GM12878 (cell line): ENCODE data around the gene OR5AU1.

Experiments
- CTCF ChIP-seq, 3 experiments: IDR thresholded peaks in 2 of 3; conservative IDR thresholded peaks in 1 of 3; 2 replicates each; pipeline ENCODE4 v1.5.1; 2011; ENCODE audit warnings: low read depth in 3 of 3, low read length in 3 of 3, mild to moderate bottlenecking in 3 of 3, control low read depth in 2 of 3, moderate library complexity in 2 of 3, inconsistent platforms in 1 of 3, mixed read lengths in 1 of 3; ENCODE audit not compliant: control insufficient read depth in 2 of 3, insufficient read depth in 1 of 3; ENCODE audit errors: extremely low read depth in 1 of 3
- ETV6 ChIP-seq, 2 experiments: fragments of 450-650 bp in 1 of 2; IDR thresholded peaks in 1 of 2; conservative IDR thresholded peaks in 1 of 2; 2 replicates each; pipeline ENCODE4 v1.6.1; 2014; ENCODE audit warnings: antibody characterized with exemption in 1 of 2, borderline replicate concordance in 1 of 2, low read depth in 1 of 2, mild to moderate bottlenecking in 1 of 2, moderate library complexity in 1 of 2
- MXI1 ChIP-seq: fragments of 150-350 bp; IDR thresholded peaks from 2 replicates; pipeline ENCODE4 v1.6.1; 2011; ENCODE audit warnings: low read depth, mild to moderate bottlenecking, inconsistent platforms, low read length, improper control_type of control experiment
- SIN3A ChIP-seq: IDR thresholded peaks from 2 replicates; pipeline ENCODE4 v1.6.1; 2012; ENCODE audit warnings: low read depth, low read length, improper control_type of control experiment
- SKIL ChIP-seq: fragments of 450-650 bp; IDR thresholded peaks from 2 replicates; pipeline ENCODE4 v1.6.1; 2017; ENCODE audit warnings: mild to moderate bottlenecking, low read depth, inconsistent platforms; ENCODE audit not compliant: poor library complexity, severe bottlenecking
- TBL1XR1 ChIP-seq: IDR thresholded peaks from 2 replicates; pipeline ENCODE4 v1.6.1; 2012; ENCODE audit warnings: low read depth, low read length, improper control_type of control experiment
- ZNF24 ChIP-seq: fragments of 450-650 bp; IDR thresholded peaks from 2 replicates; pipeline ENCODE4 v1.6.1; 2017; ENCODE audit warnings: antibody characterized with exemption, mild to moderate bottlenecking
- ZNF274 ChIP-seq: IDR thresholded peaks from one replicate; pipeline ENCODE4 v1.8.0; 2011; ENCODE audit not compliant: insufficient read length, insufficient read depth
- TF ChIP-seq, protein P1 (sequence below): IDR thresholded peaks from 2 replicates; pipeline ENCODE4 v1.6.1; 2011; ENCODE audit warnings: low read depth, low read length, improper control_type of control experiment, borderline replicate concordance
- TF ChIP-seq, protein P2 (sequence below): fragments of 450-650 bp; IDR thresholded peaks from 2 replicates; pipeline ENCODE4 v1.6.1; 2014; ENCODE audit warnings: mild to moderate bottlenecking
- TF ChIP-seq, protein P3 (sequence below): IDR thresholded peaks from 2 replicates; pipeline ENCODE4 v1.6.1; 2012; ENCODE audit warnings: mild to moderate bottlenecking, low read depth, low read length
- TF ChIP-seq, protein P4 (sequence below): IDR thresholded peaks from 2 replicates; pipeline ENCODE4 v1.6.1; 2012; ENCODE audit warnings: low read depth, low read length, improper control_type of control experiment

DNA sequence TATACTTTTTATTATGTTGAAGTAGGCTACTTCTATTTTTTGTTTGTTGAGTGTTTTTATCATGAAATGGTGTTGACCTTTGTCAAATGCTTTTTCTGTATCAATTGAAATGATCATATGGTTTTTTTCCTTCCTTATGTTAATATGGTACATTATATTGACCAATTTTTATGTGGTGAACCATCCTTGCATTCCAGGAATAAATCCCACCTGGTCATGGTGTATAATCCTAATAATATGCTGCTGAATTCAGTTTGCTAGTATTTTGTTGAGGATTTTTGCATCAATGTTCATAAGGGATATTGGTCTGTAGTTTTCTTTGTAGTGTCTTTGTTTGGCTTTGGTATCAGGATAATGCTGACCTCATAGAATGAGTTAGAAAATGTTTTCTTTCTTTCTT is 10.4 kb downstream of the OR5AU1 start:
- TF ChIP-seq, protein P1, sequence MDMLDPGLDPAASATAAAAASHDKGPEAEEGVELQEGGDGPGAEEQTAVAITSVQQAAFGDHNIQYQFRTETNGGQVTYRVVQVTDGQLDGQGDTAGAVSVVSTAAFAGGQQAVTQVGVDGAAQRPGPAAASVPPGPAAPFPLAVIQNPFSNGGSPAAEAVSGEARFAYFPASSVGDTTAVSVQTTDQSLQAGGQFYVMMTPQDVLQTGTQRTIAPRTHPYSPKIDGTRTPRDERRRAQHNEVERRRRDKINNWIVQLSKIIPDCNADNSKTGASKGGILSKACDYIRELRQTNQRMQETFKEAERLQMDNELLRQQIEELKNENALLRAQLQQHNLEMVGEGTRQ: no peak
- TF ChIP-seq ZNF24: no peak
- TF ChIP-seq ETV6 (conservative IDR thresholded peaks at IDR 0.05 in 1 of 2, IDR thresholded peaks at IDR 0.05 in 1 of 2; ENCODE audit: borderline replicate concordance in 1 of 2, low read depth in 1 of 2): no peak
- TF ChIP-seq, protein P2, sequence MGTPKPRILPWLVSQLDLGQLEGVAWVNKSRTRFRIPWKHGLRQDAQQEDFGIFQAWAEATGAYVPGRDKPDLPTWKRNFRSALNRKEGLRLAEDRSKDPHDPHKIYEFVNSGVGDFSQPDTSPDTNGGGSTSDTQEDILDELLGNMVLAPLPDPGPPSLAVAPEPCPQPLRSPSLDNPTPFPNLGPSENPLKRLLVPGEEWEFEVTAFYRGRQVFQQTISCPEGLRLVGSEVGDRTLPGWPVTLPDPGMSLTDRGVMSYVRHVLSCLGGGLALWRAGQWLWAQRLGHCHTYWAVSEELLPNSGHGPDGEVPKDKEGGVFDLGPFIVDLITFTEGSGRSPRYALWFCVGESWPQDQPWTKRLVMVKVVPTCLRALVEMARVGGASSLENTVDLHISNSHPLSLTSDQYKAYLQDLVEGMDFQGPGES: no peak
- TF ChIP-seq ZNF274: no peak
- TF ChIP-seq TBL1XR1: no peak
- TF ChIP-seq MXI1: no peak
- no peak for TF ChIP-seq SKIL
- no peak for TF ChIP-seq CTCF (IDR thresholded peaks at IDR 0.05 in 2 of 3, conservative IDR thresholded peaks at IDR 0.05 in 1 of 3; ENCODE audit: control insufficient read depth in 2 of 3, extremely low read depth in 1 of 3, insufficient read depth in 1 of 3, low read depth in 3 of 3, low read length in 3 of 3)
- no peak for TF ChIP-seq SIN3A
- TF ChIP-seq, protein P3, sequence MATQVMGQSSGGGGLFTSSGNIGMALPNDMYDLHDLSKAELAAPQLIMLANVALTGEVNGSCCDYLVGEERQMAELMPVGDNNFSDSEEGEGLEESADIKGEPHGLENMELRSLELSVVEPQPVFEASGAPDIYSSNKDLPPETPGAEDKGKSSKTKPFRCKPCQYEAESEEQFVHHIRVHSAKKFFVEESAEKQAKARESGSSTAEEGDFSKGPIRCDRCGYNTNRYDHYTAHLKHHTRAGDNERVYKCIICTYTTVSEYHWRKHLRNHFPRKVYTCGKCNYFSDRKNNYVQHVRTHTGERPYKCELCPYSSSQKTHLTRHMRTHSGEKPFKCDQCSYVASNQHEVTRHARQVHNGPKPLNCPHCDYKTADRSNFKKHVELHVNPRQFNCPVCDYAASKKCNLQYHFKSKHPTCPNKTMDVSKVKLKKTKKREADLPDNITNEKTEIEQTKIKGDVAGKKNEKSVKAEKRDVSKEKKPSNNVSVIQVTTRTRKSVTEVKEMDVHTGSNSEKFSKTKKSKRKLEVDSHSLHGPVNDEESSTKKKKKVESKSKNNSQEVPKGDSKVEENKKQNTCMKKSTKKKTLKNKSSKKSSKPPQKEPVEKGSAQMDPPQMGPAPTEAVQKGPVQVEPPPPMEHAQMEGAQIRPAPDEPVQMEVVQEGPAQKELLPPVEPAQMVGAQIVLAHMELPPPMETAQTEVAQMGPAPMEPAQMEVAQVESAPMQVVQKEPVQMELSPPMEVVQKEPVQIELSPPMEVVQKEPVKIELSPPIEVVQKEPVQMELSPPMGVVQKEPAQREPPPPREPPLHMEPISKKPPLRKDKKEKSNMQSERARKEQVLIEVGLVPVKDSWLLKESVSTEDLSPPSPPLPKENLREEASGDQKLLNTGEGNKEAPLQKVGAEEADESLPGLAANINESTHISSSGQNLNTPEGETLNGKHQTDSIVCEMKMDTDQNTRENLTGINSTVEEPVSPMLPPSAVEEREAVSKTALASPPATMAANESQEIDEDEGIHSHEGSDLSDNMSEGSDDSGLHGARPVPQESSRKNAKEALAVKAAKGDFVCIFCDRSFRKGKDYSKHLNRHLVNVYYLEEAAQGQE: no peak
- TF ChIP-seq, protein P4, sequence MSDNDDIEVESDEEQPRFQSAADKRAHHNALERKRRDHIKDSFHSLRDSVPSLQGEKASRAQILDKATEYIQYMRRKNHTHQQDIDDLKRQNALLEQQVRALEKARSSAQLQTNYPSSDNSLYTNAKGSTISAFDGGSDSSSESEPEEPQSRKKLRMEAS: no peak
